Mononuclear cell (primary cell): Measurements from ENCODE around the gene NFE2L3. TPM values are rescaled to one million over a fixed set of nuclear protein-coding genes. Genes with fewer than 3 reads are reported as not detected.
"Not testable (repeated sequence)": the region's sequence is repeated elsewhere in the genome, so short reads cannot be mapped to it uniquely, and the experiment has no call there.

Source experiments
- H3K27me3 ChIP-seq: 2 replicates; pipeline ENCODE4 v1.6.0; 2011; ENCODE audit warnings: low read length, control low read depth; ENCODE audit not compliant: insufficient read depth
- H3K4me1 ChIP-seq: 2 replicates; pipeline ENCODE4 v1.5.1; 2011; ENCODE audit warnings: mild to moderate bottlenecking, low read length, control low read depth; ENCODE audit not compliant: insufficient read depth
- H3K4me3 ChIP-seq: 2 replicates; pipeline ENCODE4 v1.5.1; 2011; ENCODE audit warnings: mild to moderate bottlenecking, low read length, moderate library complexity
- H3K9me3 ChIP-seq: 2 replicates; pipeline ENCODE4 v1.5.1; 2011; ENCODE audit warnings: low read depth, mild to moderate bottlenecking, control low read depth, low read length
- total RNA-seq: library from RNA; depleted of rRNA; stranded (reverse); fragments of >200 nt; gene quantifications from one replicate; pipeline ENCODE4 v1.2.3, GENCODE V29; 2012

Gene NFE2L3
- 7.8 TPM for total RNA-seq

GRCh38 chr7:26151953-26152781 is at the start of gene NFE2L3:
TSS of gene NFE2L3 (plus strand) at chr7:26152198. CDS start at chr7:26152499, 301 bp downstream.
- Histone ChIP-seq H3K4me3 (peak within 1 kb of the TSS; percentile 55), H3K4me1 (peaks cover 56% of the 10 kb centered on the region)

GRCh38 chr7:26103596-26103995 is 48.4 kb upstream of the NFE2L3 start:
- Histone ChIP-seq H3K4me1 (peaks cover 48% of the 10 kb centered on the region), H3K27me3 (no peaks in the 10 kb centered on the region), H3K4me3 (no peak overlapping the region)

More at GRCh38 chr7:26151953-26152781, at the start of gene NFE2L3:
- Histone ChIP-seq H3K27me3 (peaks cover 11% of the 10 kb centered on the region), H3K9me3 (no peaks in the 10 kb centered on the region)

GRCh38 chr7:26105236-26105635 is 46.8 kb upstream of the NFE2L3 start:
- H3K4me1 ChIP-seq: peaks cover 48% of the 10 kb centered on the region
- H3K4me3 ChIP-seq: no peak overlapping the region
- H3K9me3 ChIP-seq: no peaks in the 10 kb centered on the region
- H3K27me3 ChIP-seq: no peaks in the 10 kb centered on the region

More at GRCh38 chr7:26103596-26103995, 48.4 kb upstream of the NFE2L3 start:
- H3K9me3 ChIP-seq: no peaks in the 10 kb centered on the region

GRCh38 chr7:26105931-26106330 is 46.1 kb upstream of the NFE2L3 start:
- no peaks in the 10 kb centered on the region for H3K27me3 ChIP-seq
- H3K4me1 ChIP-seq: peaks cover 43% of the 10 kb centered on the region
- no peak overlapping the region for H3K4me3 ChIP-seq
- no peaks in the 10 kb centered on the region for H3K9me3 ChIP-seq

- no peaks in the 10 kb centered on the region for H3K9me3 ChIP-seq
- H3K4me3 ChIP-seq: no peak overlapping the region
- H3K27me3 ChIP-seq: no peaks in the 10 kb centered on the region
- H3K4me1 ChIP-seq: no peaks in the 10 kb centered on the region
Observed at GRCh38 chr7:26112203-26112740, 39.7 kb upstream of the NFE2L3 start.

GRCh38 chr7:26115650-26116049 is 36.3 kb upstream of the NFE2L3 start:
- Histone ChIP-seq H3K9me3 (no peaks in the 10 kb centered on the region), H3K4me1 (no peaks in the 10 kb centered on the region), H3K4me3 (no peak overlapping the region), H3K27me3 (no peaks in the 10 kb centered on the region)

- no peaks in the 10 kb centered on the region for H3K9me3 ChIP-seq
- H3K27me3 ChIP-seq: no peaks in the 10 kb centered on the region
- no peaks in the 10 kb centered on the region for H3K4me1 ChIP-seq
- H3K4me3 ChIP-seq: no peak overlapping the region
Observed at GRCh38 chr7:26117142-26117807, 34.7 kb upstream of the NFE2L3 start.

GRCh38 chr7:26117970-26118369 is 34.0 kb upstream of the NFE2L3 start:
- Histone ChIP-seq H3K4me3 (no peak overlapping the region), H3K4me1 (no peaks in the 10 kb centered on the region)

GRCh38 chr7:26122745-26123144 is 29.3 kb upstream of the NFE2L3 start:
- no peaks in the 10 kb centered on the region for H3K9me3 ChIP-seq
- H3K4me1 ChIP-seq: peaks cover 9% of the 10 kb centered on the region
- no peaks in the 10 kb centered on the region for H3K27me3 ChIP-seq

More at GRCh38 chr7:26117970-26118369, 34.0 kb upstream of the NFE2L3 start:
- Histone ChIP-seq H3K9me3 (no peaks in the 10 kb centered on the region), H3K27me3 (no peaks in the 10 kb centered on the region)

GRCh38 chr7:26124775-26125174 is 27.2 kb upstream of the NFE2L3 start:
- H3K4me1 ChIP-seq, H3K27me3 ChIP-seq, H3K4me3 ChIP-seq, H3K9me3 ChIP-seq: not testable (repeated sequence)

More at GRCh38 chr7:26122745-26123144, 29.3 kb upstream of the NFE2L3 start:
- H3K4me3 ChIP-seq: no peak overlapping the region

GRCh38 chr7:26127411-26127810 is 24.6 kb upstream of the NFE2L3 start:
- no peaks in the 10 kb centered on the region for H3K9me3 ChIP-seq
- H3K4me3 ChIP-seq: no peak overlapping the region
- H3K27me3 ChIP-seq: no peaks in the 10 kb centered on the region
- peaks cover 9% of the 10 kb centered on the region for H3K4me1 ChIP-seq

- Histone ChIP-seq H3K4me1 (peaks cover 9% of the 10 kb centered on the region), H3K4me3 (no peak overlapping the region), H3K9me3 (no peaks in the 10 kb centered on the region), H3K27me3 (no peaks in the 10 kb centered on the region)
Observed at GRCh38 chr7:26131056-26131589, 20.9 kb upstream of the NFE2L3 start.

- Histone ChIP-seq H3K9me3 (no peaks in the 10 kb centered on the region), H3K4me3 (no peak overlapping the region), H3K27me3 (no peaks in the 10 kb centered on the region), H3K4me1 (peaks cover 4% of the 10 kb centered on the region)
Observed at GRCh38 chr7:26135076-26135475, 16.9 kb upstream of the NFE2L3 start.

GRCh38 chr7:26135551-26135950 is 16.4 kb upstream of the NFE2L3 start:
- Histone ChIP-seq H3K4me3 (no peak overlapping the region), H3K4me1 (peaks cover 9% of the 10 kb centered on the region), H3K9me3 (no peaks in the 10 kb centered on the region), H3K27me3 (no peaks in the 10 kb centered on the region)

- Histone ChIP-seq H3K27me3 (no peaks in the 10 kb centered on the region), H3K4me1 (peaks cover 19% of the 10 kb centered on the region), H3K4me3 (no peak overlapping the region), H3K9me3 (no peaks in the 10 kb centered on the region)
Observed at GRCh38 chr7:26136831-26137230, 15.2 kb upstream of the NFE2L3 start.
